HuH-7 (cell line): ENCODE results near the gene SREBF2.
"Not testable (repeated sequence)": the region's sequence is repeated elsewhere in the genome, so short reads cannot be mapped to it uniquely, and the experiment has no call there.

Experiments used
- DNase-seq: peaks from one replicate; pipeline ENCODE4 v3.0.0; 2011; ENCODE audit warnings: low spot score

The SREBF2 gene

GRCh38 chr22:41947424-41948080 lies 114.6 kb downstream of the SREBF2 start:
- DNase-seq = no peak

- no peak for DNase-seq
These were observed 115.2 kb downstream of the SREBF2 start for GRCh38 chr22:41948142-41948541.

GRCh38 chr22:41948928-41949296 lies 116.0 kb downstream of the SREBF2 start:
- DNase-seq = not testable (repeated sequence)

- no peak for DNase-seq
These were observed 116.5 kb downstream of the SREBF2 start for GRCh38 chr22:41949297-41949965.

GRCh38 chr22:41951898-41952474 lies 119.1 kb downstream of the SREBF2 start, which contains the start of gene SMIM45:
Gene SMIM45, plus strand, starts transcription at chr22:41952150.
- no peak for DNase-seq

GRCh38 chr22:41952713-41953112 lies 119.8 kb downstream of the SREBF2 start:
- DNase-seq = no peak
